SU-DHL-6 (cell line): Measurements from ENCODE around the gene APH1B.

Experiments
- H2AFZ ChIP-seq: fragments of 200-600 bp; sonication (generic); 2 replicates; pipeline ENCODE4 v1.6.1; 2014; ENCODE audit warnings: low read depth, mild to moderate bottlenecking, moderate library complexity, mixed read lengths, antibody characterized with exemption, low read length; ENCODE audit not compliant: severe bottlenecking
- H3F3A ChIP-seq: fragments of 200-600 bp; shearing (Covaris generic); 2 replicates; pipeline ENCODE4 v1.6.0; 2016; ENCODE audit warnings: antibody characterized with exemption, mild to moderate bottlenecking; ENCODE audit not compliant: insufficient read depth
- H3K27ac ChIP-seq: fragments of 200-600 bp; sonication (generic); 2 replicates; pipeline ENCODE4 v1.5.1; 2016; ENCODE audit warnings: low read depth, mild to moderate bottlenecking, low read length, moderate library complexity, mixed read lengths
- H3K27me3 ChIP-seq: fragments of 200-600 bp; sonication (generic), shearing (Covaris generic); 2 replicates; pipeline ENCODE4 v1.6.0; 2014; ENCODE audit warnings: mild to moderate bottlenecking, low read length
- H3K36me3 ChIP-seq: fragments of 200-600 bp; sonication (generic); 2 replicates; pipeline ENCODE4 v1.6.1; 2014; ENCODE audit warnings: mild to moderate bottlenecking, low read length, mixed read lengths
- H3K4me2 ChIP-seq: fragments of 300-600, 200-600 bp; shearing (Covaris generic), sonication (generic); 2 replicates; pipeline ENCODE4 v1.6.0; 2014; ENCODE audit warnings: low read length, low read depth, mild to moderate bottlenecking; ENCODE audit not compliant: poor library complexity, severe bottlenecking
- H3K4me3 ChIP-seq: fragments of 200-600 bp; sonication (generic); 2 replicates; pipeline ENCODE4 v1.5.1; 2014; ENCODE audit warnings: antibody characterized with exemption, low read length, mild to moderate bottlenecking, mixed read lengths; ENCODE audit not compliant: insufficient read depth, poor library complexity, severe bottlenecking
- H3K79me2 ChIP-seq: fragments of 200-600 bp; sonication (generic); 2 replicates; pipeline ENCODE4 v1.6.1; 2014; ENCODE audit warnings: mild to moderate bottlenecking, low read length, moderate library complexity; ENCODE audit not compliant: insufficient read depth
- H3K9ac ChIP-seq: fragments of 200-600 bp; sonication (generic); 2 replicates; pipeline ENCODE4 v1.7.0; 2014; ENCODE audit warnings: mild to moderate bottlenecking, low read length
- H3K9me2 ChIP-seq: fragments of 200-600 bp; sonication (generic); replicated peaks from 2 replicates; pipeline ENCODE4 v1.6.1; 2014; ENCODE audit warnings: low read length; ENCODE audit not compliant: insufficient read depth
- H3K9me3 ChIP-seq: fragments of 200-600 bp; sonication (generic); 2 replicates; pipeline ENCODE4 v1.6.1; 2014; ENCODE audit warnings: low read length, mixed read lengths; ENCODE audit not compliant: insufficient read depth
- H4K20me1 ChIP-seq: fragments of 200-600 bp; sonication (generic); 2 replicates; pipeline ENCODE4 v1.6.1; 2014; ENCODE audit warnings: low read depth, mild to moderate bottlenecking, antibody characterized with exemption, low read length, moderate library complexity, mixed read lengths
- CTCF ChIP-seq: fragments of 200-600 bp; sonication (generic); IDR thresholded peaks from one replicate; pipeline ENCODE4 v1.5.1; 2017; ENCODE audit warnings: antibody characterized with exemption, mild to moderate bottlenecking, low read length, moderate library complexity; ENCODE audit not compliant: insufficient read depth, poor library complexity, severe bottlenecking
- EZH2phosphoT487 ChIP-seq: fragments of 200-600 bp; sonication (generic), shearing (Covaris generic); conservative IDR thresholded peaks from 2 replicates; pipeline ENCODE4 v1.6.1; 2018; ENCODE audit warnings: mild to moderate bottlenecking, antibody characterized with exemption, low read length, moderate library complexity, mixed read lengths

The APH1B gene

GRCh38 chr15:63295341-63295740 is 17.9 kb downstream of the APH1B start:
- Histone ChIP-seq H3F3A (no peaks in the 10 kb centered on the region), H3K36me3 (no peaks in the 10 kb centered on the region), H3K4me2 (no peak overlapping the region), H3K27ac (no peak overlapping the region), H2AFZ (no peak overlapping the region), H3K4me3 (no peak overlapping the region), H3K9me2 (no peaks in the 10 kb centered on the region), H3K9ac (no peak overlapping the region), H4K20me1 (no peaks in the 10 kb centered on the region), H3K27me3 (no peaks in the 10 kb centered on the region), H3K9me3 (no peaks in the 10 kb centered on the region), H3K79me2 (no peaks in the 10 kb centered on the region)
- no peak for TF ChIP-seq CTCF
- TF ChIP-seq EZH2phosphoT487: no peak

GRCh38 chr15:63296195-63296594 is 18.8 kb downstream of the APH1B start:
- Histone ChIP-seq H3K79me2 (no peaks in the 10 kb centered on the region), H3K9me3 (no peaks in the 10 kb centered on the region), H3F3A (no peaks in the 10 kb centered on the region), H3K4me3 (no peak overlapping the region), H3K9me2 (no peaks in the 10 kb centered on the region), H4K20me1 (no peaks in the 10 kb centered on the region), H2AFZ (no peak overlapping the region), H3K36me3 (no peaks in the 10 kb centered on the region), H3K27ac (no peak overlapping the region), H3K9ac (no peak overlapping the region), H3K27me3 (no peaks in the 10 kb centered on the region), H3K4me2 (no peak overlapping the region)
- TF ChIP-seq EZH2phosphoT487 (no peak), CTCF (no peak)

- no peaks in the 10 kb centered on the region for H3F3A ChIP-seq
- H3K9me3 ChIP-seq: no peaks in the 10 kb centered on the region
- no peak overlapping the region for H3K4me2 ChIP-seq
- no peak overlapping the region for H2AFZ ChIP-seq
- H3K9me2 ChIP-seq: no peaks in the 10 kb centered on the region
- no peak overlapping the region for H3K27ac ChIP-seq
- H3K36me3 ChIP-seq: no peaks in the 10 kb centered on the region
- no peak for TF ChIP-seq CTCF
- TF ChIP-seq EZH2phosphoT487: no peak
- no peak overlapping the region for H3K4me3 ChIP-seq
- no peaks in the 10 kb centered on the region for H3K27me3 ChIP-seq
- H3K79me2 ChIP-seq: no peaks in the 10 kb centered on the region
- H4K20me1 ChIP-seq: no peaks in the 10 kb centered on the region
- no peak overlapping the region for H3K9ac ChIP-seq
These were observed 22.7 kb downstream of the APH1B start for GRCh38 chr15:63299943-63300575.
